Right lobe of liver (tissue), 6 donors: ENCODE results near the gene SUN3. TPM values are rescaled to one million over a fixed set of nuclear protein-coding genes. Genes with fewer than 3 reads are reported as not detected.
A peak's percentile ranks its signal among the peaks of the same experiment; 100 is the strongest.

Source experiments
- ATAC-seq, 4 donors: fragments of 200-7000 bp; cut with Tn5 transposase; one replicate each; pipeline ENCODE4 v1.9.1; 2020; ENCODE audit warnings: mild to moderate bottlenecking in 4 of 4, moderate library complexity in 4 of 4
- DNase-seq, 3 donors: peaks; one replicate each; pipeline ENCODE4 v3.0.0-alpha.2; 2020
- H3K27ac ChIP-seq, 3 donors: fragments of 200-600 bp; one replicate each; pipeline ENCODE4 v1.8.0; 2022
- H3K27me3 ChIP-seq, 2 donors: fragments of 200-600 bp; one replicate each; pipeline ENCODE4 v1.8.0; 2022
- H3K36me3 ChIP-seq, 4 donors: fragments of 200-600 bp; sonication (generic) in 1 of 4; one replicate each; pipeline versions ENCODE4 v1.5.1 to v1.8.0; 2017 to 2022; ENCODE audit warnings: control low read depth in 1 of 4
- H3K4me1 ChIP-seq, 4 donors: fragments of 200-600 bp; sonication (generic) in 1 of 4; one replicate each; pipeline versions ENCODE4 v1.5.1 to v1.8.0; 2017 to 2022; ENCODE audit warnings: control low read depth in 1 of 4
- H3K4me3 ChIP-seq, 3 donors: fragments of 200-600 bp; one replicate each; pipeline ENCODE4 v1.8.0; 2022
- H3K9me3 ChIP-seq, 4 donors: fragments of 200-600 bp; sonication (generic) in 1 of 4; one replicate each; pipeline versions ENCODE4 v1.5.1 to v1.8.0; 2017 to 2022; ENCODE audit warnings: control low read depth in 1 of 4
- CTCF ChIP-seq, 4 donors: fragments of 200-600 bp in 3 of 4; fragments of 450-650 bp in 1 of 4; IDR thresholded peaks; one replicate each; pipeline versions ENCODE4 v1.5.1 to v1.8.0; 2016 to 2022; ENCODE audit warnings: antibody characterized with exemption in 4 of 4, mild to moderate bottlenecking in 2 of 4
- POLR2A ChIP-seq: fragments of 450-650 bp; IDR thresholded peaks from one replicate; pipeline ENCODE4 v1.6.1; 2017; ENCODE audit warnings: antibody characterized with exemption, mild to moderate bottlenecking
- WGBS: methylation state at CpG from one replicate; pipeline ENCODE4 v1.1.6; 2018; ENCODE audit warnings: low coverage, low lambda C conversion rate; ENCODE audit not compliant: insufficient coverage; ENCODE audit errors: missing lambda C conversion rate; 5-methylcytosine and 5-hydroxymethylcytosine counted together
- intact Hi-C, 2 donors: fragments of 100-400 bp; cut with DNase I; formaldehyde crosslinking; loops; one replicate each; pipeline versions ENCODE4 v1.11.2 to v1.14.1; 2022
- total RNA-seq, 6 experiments: library from RNA; depleted of rRNA in 2 of 6; stranded (reverse); fragments of >200 nt in 2 of 6; fragmentation: NEBNext Ultra II Directional in 3 of 6; extraction: Animal tissue kit (Norgen Biotek cat#: 25700) in 3 of 6; gene quantifications; one replicate each; pipeline versions ENCODE4 v1.1.0 to v1.2.4, GENCODE V29; 2016 to 2023
- donor health status: DM: no; HTN: yes; CAD: no.
- donor health status: DM: no; HTN: no; CAD: no.
- donor health status: DM: no; HTN: no; CAD: no.
- donor health status: DM: no; HTN: yes; CAD: no.
- donor health status: DM: no; HTN: yes; CAD: no.

SUN3 gene
- total RNA-seq, 6 experiments from 2014 or later, result not detected

GRCh38 chr7:47941136-47941844 is 87.6 kb downstream of the SUN3 start:
- H3K27ac ChIP-seq, result peak overlapping the region; percentile 4 to 71 (median 53)
- no peaks in the 10 kb centered on the region for H3K4me1 ChIP-seq
- H3K4me3 ChIP-seq, result no peak overlapping the region
- intact Hi-C loops, result no loop called here
- no peaks in the 10 kb centered on the region for H3K9me3 ChIP-seq
- no peaks in the 10 kb centered on the region for H3K36me3 ChIP-seq
- DNase-seq (no peak), ATAC-seq (peak; percentile 26 to 68 (median 43))
- TF ChIP-seq POLR2A (no peak), CTCF (IDR thresholded peaks at IDR 0.05) (no peak)
- H3K27me3 ChIP-seq, result no peaks in the 10 kb centered on the region
- WGBS, result 43% methylated on average over 6 of the region's 9 CpGs

DNA sequence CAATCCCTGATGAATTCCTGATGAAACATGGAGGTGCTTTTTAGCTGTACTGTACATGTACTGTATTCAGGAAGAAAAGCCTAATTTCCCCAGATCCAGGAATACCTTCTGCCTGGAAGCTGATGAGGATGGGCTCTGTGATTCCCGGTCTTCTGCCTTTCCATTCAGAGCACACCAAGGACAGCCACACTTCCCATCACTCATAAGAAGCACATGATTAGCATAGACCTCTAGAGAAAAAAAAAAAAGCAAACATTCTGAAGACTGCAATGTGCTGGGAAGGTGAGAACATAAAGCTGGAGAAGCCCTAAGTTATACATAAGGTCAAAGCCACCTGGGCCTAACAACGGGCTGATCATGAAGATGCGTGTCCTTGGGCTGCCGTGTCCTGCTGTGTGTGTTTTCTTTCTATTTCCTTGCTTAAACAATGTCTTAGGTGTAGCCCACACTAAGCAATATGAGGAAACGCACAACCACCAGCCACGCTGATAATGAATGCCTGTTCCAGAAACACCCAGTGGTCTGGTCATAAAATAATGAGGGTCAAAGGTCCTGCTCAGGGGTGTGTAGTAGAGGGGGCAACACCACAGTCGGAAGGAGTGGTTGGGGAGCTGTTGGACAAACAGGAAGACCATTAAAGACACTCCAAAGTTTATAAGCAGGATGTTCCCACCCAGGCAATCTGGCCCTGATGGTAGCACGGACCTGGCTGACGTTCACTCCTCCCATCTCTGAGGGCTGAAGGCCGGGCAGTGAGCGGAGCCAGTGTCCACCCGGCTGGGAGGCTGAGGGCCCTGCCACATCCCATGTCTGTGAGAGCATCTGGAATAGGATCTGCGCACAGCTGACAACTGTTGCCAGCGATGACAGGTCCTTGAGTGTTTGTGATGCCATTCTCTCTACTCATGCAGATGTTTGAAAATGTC is 88.6 kb downstream of the SUN3 start:
- whole genome bisulfite sequencing, result 70% methylated on average over 8 of the region's 14 CpGs
- peak overlapping the region in 1 of 3 donors; percentile 71 for H3K27ac ChIP-seq
- intact Hi-C loops, result no loop called here
- DNase-seq (no peak), ATAC-seq (peak; percentile 11 to 50 (median 37))
- H3K36me3 ChIP-seq, result no peaks in the 10 kb centered on the region
- no peaks in the 10 kb centered on the region for H3K4me1 ChIP-seq
- H3K9me3 ChIP-seq, result no peaks in the 10 kb centered on the region
- no peaks in the 10 kb centered on the region for H3K27me3 ChIP-seq
- no peak overlapping the region for H3K4me3 ChIP-seq
- TF ChIP-seq POLR2A (no peak), CTCF (IDR thresholded peaks at IDR 0.05) (no peak)

DNA sequence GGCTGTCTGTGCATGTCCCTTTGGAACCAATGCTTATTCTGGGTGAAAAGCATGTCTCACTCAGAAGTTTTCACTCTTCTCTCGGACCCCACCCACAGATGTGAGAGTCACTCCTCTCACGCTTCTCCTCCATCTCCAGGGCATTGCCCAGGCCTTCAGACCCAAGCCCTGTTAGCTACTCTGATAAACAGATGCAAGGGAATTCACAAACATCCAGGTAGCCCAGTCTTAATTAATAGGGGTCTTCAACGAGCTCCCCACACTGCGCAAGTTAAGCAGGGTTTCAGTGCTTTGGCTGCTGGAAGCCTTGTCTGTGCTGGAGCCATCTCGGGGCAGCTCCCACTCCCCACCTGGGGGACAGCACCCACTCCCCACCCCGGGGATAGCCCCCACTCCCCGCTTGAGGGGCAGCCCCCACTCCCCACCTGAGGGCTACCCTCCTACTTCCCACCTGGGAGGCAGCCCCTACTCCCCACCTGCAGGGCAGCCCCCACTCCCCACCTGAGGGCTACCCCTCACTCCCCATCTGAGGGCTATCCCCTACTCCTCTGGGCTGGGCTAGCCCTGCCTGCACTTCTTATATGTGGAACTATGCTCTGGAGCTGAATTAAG is 89.4 kb downstream of the SUN3 start:
- Histone ChIP-seq H3K9me3 (no peaks in the 10 kb centered on the region), H3K4me3 (no peak overlapping the region), H3K27me3 (no peaks in the 10 kb centered on the region), H3K4me1 (no peaks in the 10 kb centered on the region), H3K27ac (no peak overlapping the region), H3K36me3 (no peaks in the 10 kb centered on the region)
- DNase-seq (no peak), ATAC-seq (no peak)
- intact Hi-C loops, result no loop called here
- 85% methylated on average over 5 of the region's 7 CpGs for WGBS
- TF ChIP-seq POLR2A (no peak), CTCF (IDR thresholded peaks at IDR 0.05) (no peak)

DNA sequence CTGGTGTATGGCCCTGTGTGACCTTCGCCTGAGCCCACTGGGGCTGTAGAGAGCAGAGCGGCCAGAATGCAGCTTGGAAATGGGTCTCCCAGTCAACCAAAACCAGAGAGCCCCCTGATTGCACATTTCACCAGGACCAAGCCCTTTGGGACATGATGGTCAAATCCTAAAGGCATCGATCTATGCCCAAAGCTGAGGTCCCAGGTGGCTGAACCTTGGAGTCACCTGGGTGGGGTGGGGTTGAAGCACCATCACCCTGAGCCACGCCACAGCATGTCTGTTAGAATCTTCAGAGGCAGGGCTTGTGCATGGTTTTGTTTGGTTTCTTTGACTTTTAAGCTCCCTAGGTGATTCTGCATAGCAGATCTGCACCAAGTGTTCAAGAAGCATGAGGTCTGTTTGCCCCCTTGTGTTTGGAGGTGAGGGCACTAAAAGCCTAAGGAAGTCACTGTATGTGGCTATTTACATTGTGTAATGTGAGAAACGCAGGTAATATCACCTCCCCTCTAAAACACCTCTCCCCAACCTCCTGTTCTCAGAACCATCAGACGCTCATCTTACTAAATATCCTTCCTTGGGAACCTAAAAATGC is 90.2 kb downstream of the SUN3 start:
- Histone ChIP-seq H3K36me3 (no peaks in the 10 kb centered on the region), H3K27ac (no peak overlapping the region), H3K27me3 (no peaks in the 10 kb centered on the region), H3K4me1 (no peaks in the 10 kb centered on the region), H3K4me3 (no peak overlapping the region), H3K9me3 (no peaks in the 10 kb centered on the region)
- intact Hi-C loops, result no loop called here
- WGBS, result 69% methylated on average over 2 of the region's 6 CpGs
- DNase-seq (no peak), ATAC-seq (no peak)
- TF ChIP-seq CTCF (IDR thresholded peaks at IDR 0.05), result no peak
- no peak for TF ChIP-seq POLR2A
